NT2/D1 (cell line): ENCODE measurements around the gene BRINP1.

Source experiments
- DNase-seq: peaks from one replicate; pipeline ENCODE4 v3.0.0-alpha.2; 2011; ENCODE audit warnings: low read depth, low spot score
- H3K27me3 ChIP-seq: 2 replicates; pipeline ENCODE4 v1.6.0; 2011; ENCODE audit warnings: mild to moderate bottlenecking; ENCODE audit not compliant: insufficient read length, insufficient read depth
- H3K36me3 ChIP-seq: 2 replicates; pipeline ENCODE4 v1.6.1; 2011; ENCODE audit warnings: mild to moderate bottlenecking, low read length, mixed read lengths; ENCODE audit not compliant: insufficient read depth, insufficient read length
- H3K4me1 ChIP-seq: 2 replicates; pipeline ENCODE4 v1.5.1; 2011; ENCODE audit not compliant: insufficient read depth, insufficient read length
- H3K4me3 ChIP-seq: 2 replicates; pipeline ENCODE4 v1.5.1; 2011; ENCODE audit warnings: low read depth; ENCODE audit not compliant: insufficient read length
- H3K9ac ChIP-seq: 2 replicates; pipeline ENCODE4 v1.6.0; 2011; ENCODE audit warnings: low read depth; ENCODE audit not compliant: insufficient read length
- H3K9me3 ChIP-seq: 2 replicates; pipeline ENCODE4 v1.5.1; 2011; ENCODE audit warnings: mild to moderate bottlenecking, low read length; ENCODE audit not compliant: insufficient read depth
- SUZ12 ChIP-seq: IDR thresholded peaks from 2 replicates; pipeline ENCODE4 v1.6.1; 2011; ENCODE audit not compliant: insufficient read length, insufficient read depth; ENCODE audit errors: extremely low read depth
- YY1 ChIP-seq: IDR thresholded peaks from 2 replicates; pipeline ENCODE4 v1.6.1; 2011; ENCODE audit not compliant: insufficient read length, insufficient read depth
- ZNF274 ChIP-seq: IDR thresholded peaks from 2 replicates; pipeline ENCODE4 v1.6.1; 2011; ENCODE audit warnings: mild to moderate bottlenecking, low read depth, low read length

The BRINP1 gene

GRCh38 chr9:119365291-119366027 lies 3.8 kb downstream of the BRINP1 start:
- H3K4me1 ChIP-seq, result peaks cover 2% of the 10 kb centered on the region
- H3K9me3 ChIP-seq, result no peaks in the 10 kb centered on the region
- no peaks in the 10 kb centered on the region for H3K36me3 ChIP-seq
- no peak overlapping the region for H3K4me3 ChIP-seq
- H3K9ac ChIP-seq, result no peak overlapping the region
- DNase-seq, result peak; percentile 87
- H3K27me3 ChIP-seq, result peaks cover 11% of the 10 kb centered on the region
- TF ChIP-seq SUZ12 (no peak), ZNF274 (no peak), YY1 (no peak)

- H3K9ac ChIP-seq, result no peak overlapping the region
Measured at GRCh38 chr9:119360237-119360636, 9.0 kb downstream of the BRINP1 start.

GRCh38 chr9:119357336-119358096 lies 11.7 kb downstream of the BRINP1 start:
- Histone ChIP-seq H3K9ac (no peak overlapping the region), H3K27me3 (no peaks in the 10 kb centered on the region), H3K4me1 (no peaks in the 10 kb centered on the region), H3K36me3 (no peaks in the 10 kb centered on the region), H3K4me3 (no peak overlapping the region), H3K9me3 (no peaks in the 10 kb centered on the region)
- TF ChIP-seq ZNF274 (no peak), SUZ12 (no peak), YY1 (no peak)
- DNase-seq, result no peak

More at GRCh38 chr9:119360237-119360636, 9.0 kb downstream of the BRINP1 start:
- no peaks in the 10 kb centered on the region for H3K9me3 ChIP-seq
- H3K4me3 ChIP-seq, result no peak overlapping the region
- H3K4me1 ChIP-seq, result no peaks in the 10 kb centered on the region
- no peak for DNase-seq
- TF ChIP-seq YY1, result no peak
- no peak for TF ChIP-seq SUZ12
- no peak for TF ChIP-seq ZNF274
- H3K27me3 ChIP-seq, result no peaks in the 10 kb centered on the region
- H3K36me3 ChIP-seq, result no peaks in the 10 kb centered on the region

GRCh38 chr9:119349351-119349825 lies 19.8 kb downstream of the BRINP1 start:
- DNase-seq, result no peak
- Histone ChIP-seq H3K36me3 (no peaks in the 10 kb centered on the region), H3K4me3 (no peak overlapping the region), H3K9ac (no peak overlapping the region), H3K27me3 (no peaks in the 10 kb centered on the region), H3K4me1 (no peaks in the 10 kb centered on the region), H3K9me3 (no peaks in the 10 kb centered on the region)
- TF ChIP-seq ZNF274 (no peak), YY1 (no peak)

- H3K4me1 ChIP-seq, result no peaks in the 10 kb centered on the region
- H3K4me3 ChIP-seq, result no peak overlapping the region
- no peak for DNase-seq
- no peaks in the 10 kb centered on the region for H3K36me3 ChIP-seq
- no peaks in the 10 kb centered on the region for H3K27me3 ChIP-seq
- H3K9me3 ChIP-seq, result no peaks in the 10 kb centered on the region
- TF ChIP-seq ZNF274 (no peak), SUZ12 (no peak), YY1 (no peak)
- H3K9ac ChIP-seq, result no peak overlapping the region
Measured at GRCh38 chr9:119343059-119343990, 25.9 kb downstream of the BRINP1 start.

- no peaks in the 10 kb centered on the region for H3K36me3 ChIP-seq
- H3K9ac ChIP-seq, result no peak overlapping the region
- H3K27me3 ChIP-seq, result no peaks in the 10 kb centered on the region
- no peaks in the 10 kb centered on the region for H3K9me3 ChIP-seq
- no peak for DNase-seq
- H3K4me3 ChIP-seq, result no peak overlapping the region
- TF ChIP-seq ZNF274, result no peak
- H3K4me1 ChIP-seq, result peaks cover 11% of the 10 kb centered on the region
Measured at GRCh38 chr9:119339056-119339455, 30.2 kb downstream of the BRINP1 start.

GRCh38 chr9:119337573-119337972 lies 31.7 kb downstream of the BRINP1 start:
- Histone ChIP-seq H3K9ac (no peak overlapping the region), H3K27me3 (no peaks in the 10 kb centered on the region), H3K36me3 (no peaks in the 10 kb centered on the region), H3K4me1 (peaks cover 13% of the 10 kb centered on the region), H3K4me3 (no peak overlapping the region), H3K9me3 (no peaks in the 10 kb centered on the region)
- TF ChIP-seq ZNF274 (no peak), YY1 (no peak), SUZ12 (no peak)
- no peak for DNase-seq
